Activated T-helper 9 cell treated with anti-CD3 and anti-CD28 coated beads, Interleukin-2, amount 50 U/mL, for 16 hours (primary cell): ENCODE data around the gene PARP11.
A peak's percentile ranks its signal among the peaks of the same experiment; 100 is the strongest.
"Not testable (repeated sequence)": the region's sequence is repeated elsewhere in the genome, so short reads cannot be mapped to it uniquely, and the experiment has no call there.

ENCODE experiments used
- DNase-seq: peaks from one replicate; pipeline ENCODE4 v3.0.0-alpha.2; 2020; ENCODE audit warnings: low read depth

Gene PARP11

GRCh38 chr12:3882896-3883564 is 9.8 kb upstream of the PARP11 start:
- DNase-seq, result no peak

GRCh38 chr12:3882406-3882805 is 9.2 kb upstream of the PARP11 start:
- DNase-seq, result no peak

- DNase-seq, result no peak
These were observed 8.2 kb upstream of the PARP11 start for GRCh38 chr12:3881281-3881950.

GRCh38 chr12:3879846-3880245 is 6.6 kb upstream of the PARP11 start:
- no peak for DNase-seq

GRCh38 chr12:3871356-3871755 is 1.8 kb downstream of the PARP11 start:
- no peak for DNase-seq

GRCh38 chr12:3869865-3870264 is 3.3 kb downstream of the PARP11 start:
- DNase-seq, result no peak

- no peak for DNase-seq
These were observed 3.8 kb downstream of the PARP11 start for GRCh38 chr12:3869433-3869832.

- no peak for DNase-seq
These were observed 9.4 kb downstream of the PARP11 start for GRCh38 chr12:3863756-3864155.

GRCh38 chr12:3842517-3842916 is 30.7 kb downstream of the PARP11 start:
- DNase-seq, result no peak

GRCh38 chr12:3841783-3842182 is 31.4 kb downstream of the PARP11 start:
- DNase-seq, result no peak

- not testable (repeated sequence) for DNase-seq
These were observed 32.4 kb downstream of the PARP11 start for GRCh38 chr12:3840833-3841232.

- not testable (repeated sequence) for DNase-seq
These were observed 33.5 kb downstream of the PARP11 start for GRCh38 chr12:3839745-3840144.

- DNase-seq, result peak; percentile 21
These were observed 34.3 kb downstream of the PARP11 start for GRCh38 chr12:3838701-3839548.

GRCh38 chr12:3838076-3838475 is 35.1 kb downstream of the PARP11 start:
- no peak for DNase-seq

- DNase-seq, result no peak
These were observed 36.1 kb downstream of the PARP11 start for GRCh38 chr12:3837049-3837448.

GRCh38 chr12:3836641-3837040 is 36.6 kb downstream of the PARP11 start:
- DNase-seq, result no peak

GRCh38 chr12:3835914-3836313 is 37.3 kb downstream of the PARP11 start:
- no peak for DNase-seq

GRCh38 chr12:3834774-3835173 is 38.4 kb downstream of the PARP11 start:
- no peak for DNase-seq

GRCh38 chr12:3833670-3834310 is 39.4 kb downstream of the PARP11 start:
- DNase-seq, result no peak

GRCh38 chr12:3832738-3833137 is 40.5 kb downstream of the PARP11 start:
- DNase-seq, result no peak

GRCh38 chr12:3828888-3829287 is 44.3 kb downstream of the PARP11 start:
- DNase-seq, result no peak

GRCh38 chr12:3827301-3828000 is 45.7 kb downstream of the PARP11 start:
- DNase-seq, result no peak
